K562 (cell line): ENCODE results near the gene FGR. TPM values are rescaled to one million over a fixed set of nuclear protein-coding genes. Genes with fewer than 3 reads are reported as not detected.

Experiments used
- RERE ChIP-seq: sonication (generic); formaldehyde crosslinking; IDR thresholded peaks from 2 replicates; pipeline ENCODE4 v1.8.0; 2023; ENCODE audit warnings: missing genetic modification reagents, mild to moderate bottlenecking, borderline replicate concordance
- polyA plus RNA-seq, 8 experiments: library from polyadenylated mRNA; depleted of rRNA in 4 of 8; stranded (reverse) in 5 of 8; unstranded in 3 of 8; fragments of >200 nt; fragmentation: Nextera tagmentation in 2 of 8; fragmentation: Illumina TruSeq in 1 of 8; extraction: Ambion mirVana in 2 of 8; extraction: Trizol in 1 of 8; gene quantifications; 2 replicates each; pipeline versions ENCODE4 v1.2.1 to v1.2.3, GENCODE V29; 2011 to 2014; ENCODE audit warnings: inconsistent platforms in 1 of 8, missing spikeins in 1 of 8
- total RNA-seq, 7 experiments: library from RNA; depleted of rRNA in 6 of 7; stranded (reverse); fragments of >200 nt in 6 of 7; fragmentation: Illumina TruSeq in 2 of 7; extraction: Trizol in 2 of 7; gene quantifications; 2 replicates each; pipeline versions ENCODE4 v1.2.1 to v1.2.3, GENCODE V29; 2011 to 2021; ENCODE audit warnings: low replicate concordance in 1 of 7

FGR gene
- total and polyA plus RNA-seq, 9 of the 15 experiments (the other 6 are each of a cell fraction or from before 2014, with no cell fraction given): 0.04 to 0.11 TPM; not detected in 7

GRCh38 chr1:27574871-27575831 lies 59.8 kb downstream of the FGR start (continued):
- no peak for TF ChIP-seq RERE (CRISPR knock-in tag)
